SK-N-SH (cell line): Measurements from ENCODE around the gene SLC25A25.

ENCODE experiments used
- CTCF ChIP-seq: fragments of 200-600 bp; sonication (generic); IDR thresholded peaks from 2 replicates; pipeline ENCODE4 v1.6.1; 2017; ENCODE audit warnings: antibody characterized with exemption, mild to moderate bottlenecking, moderate library complexity
- EP300 ChIP-seq, 2 experiments: IDR thresholded peaks; 2 replicates each; pipeline versions ENCODE4 v1.4.0 to v1.6.1; 2012; ENCODE audit warnings: borderline replicate concordance in 1 of 2, low read depth in 1 of 2, low read length in 1 of 2
- POLR2AphosphoS5 ChIP-seq: IDR thresholded peaks from 2 replicates; pipeline ENCODE4 v1.6.1; 2012; ENCODE audit warnings: low read depth, low read length
- RAD21 ChIP-seq: IDR thresholded peaks from 2 replicates; pipeline ENCODE4 v1.6.1; 2012; ENCODE audit warnings: mild to moderate bottlenecking, low read length
- REST ChIP-seq: IDR thresholded peaks from 2 replicates; pipeline ENCODE4 v1.6.1; 2012; ENCODE audit warnings: mild to moderate bottlenecking, low read depth, low read length, moderate library complexity
- RFX5 ChIP-seq: IDR thresholded peaks from 2 replicates; pipeline ENCODE4 v1.6.1; 2012; ENCODE audit warnings: mild to moderate bottlenecking, improper control_type of control experiment, low read length

GRCh38 chr9:128142596-128142995 lies 74.6 kb downstream of the SLC25A25 start:
- TF ChIP-seq CTCF (no peak), RAD21 (no peak), POLR2AphosphoS5 (no peak), REST (no peak), RFX5 (no peak), EP300 (IDR thresholded peaks at IDR 0.05; ENCODE audit: borderline replicate concordance in 1 of 2, low read depth in 1 of 2, low read length in 1 of 2) (no peak)
